ENCODE measurements around the gene ZNF79. TPM values are rescaled to one million over a fixed set of nuclear protein-coding genes. Genes with fewer than 3 reads are reported as not detected.

ZNF79 gene
- total and polyA plus RNA-seq, 2 experiments from 2014 or later: 2.2 to 6.3 TPM

DNA sequence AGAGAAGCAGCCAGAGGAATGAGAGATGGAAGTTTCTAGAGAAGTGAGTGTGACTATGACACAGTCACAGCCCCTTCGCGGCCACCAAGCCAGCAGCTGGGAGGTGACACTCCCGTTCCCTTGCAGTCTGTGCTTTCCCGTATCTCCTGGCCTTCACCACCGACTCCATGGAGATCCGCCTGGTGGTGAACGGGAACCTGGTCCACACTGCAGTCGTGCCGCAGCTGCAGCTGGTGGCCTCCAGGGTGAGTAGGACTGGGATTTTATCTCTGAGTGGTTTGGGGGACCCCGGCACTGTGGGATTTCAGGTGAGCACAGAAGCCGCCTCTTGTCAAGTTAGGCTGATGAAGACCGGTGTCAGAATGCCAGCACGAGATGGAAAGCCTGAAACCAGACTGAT, 39.3 kb upstream of the ZNF79 start:
- Histone ChIP-seq H3K27me3 (ENCODE audit: insufficient read depth) (no peaks in the 10 kb centered on the region), H3K4me1 (ENCODE audit: insufficient read depth) (no peaks in the 10 kb centered on the region; the same call in 1 of the 2 replicates), H3F3A (replicated peaks; ENCODE audit: low read depth) (0 out of 2 replicates have a peak, but pooled peaks cover 2% of the 10 kb centered on the region), H3K4me2 (no peak overlapping the region), H3K9me2 (ENCODE audit: insufficient read depth) (0 out of 2 replicates have a peak, but pooled peaks cover 4% of the 10 kb centered on the region), H3K27ac (ENCODE audit: low read depth) (no peak overlapping the region), H3K79me2 (replicated peaks; ENCODE audit: insufficient read depth) (no peaks in the 10 kb centered on the region), H4K20me1 (replicated peaks; ENCODE audit: insufficient read depth) (no peaks in the 10 kb centered on the region; the same call in 1 of the 2 replicates), H3K4me3 (no peak overlapping the region), H2AFZ (no peak overlapping the region), H3K36me3 (ENCODE audit: insufficient read depth) (no peaks in the 10 kb centered on the region)
- Mint-ChIP-seq H3K36me3 (ENCODE audit: low read depth) (no peaks in the 10 kb centered on the region), H3K9me3 (no peaks in the 10 kb centered on the region), H3K27me3 (ENCODE audit: insufficient read depth, low read depth, poor library complexity) (peaks cover 8% of the 10 kb centered on the region), H3K27ac (no peak overlapping the region), H3K4me3 (no peak overlapping the region), H3K4me1 (peaks cover 11% of the 10 kb centered on the region)
- ATAC-seq (peak; percentile 95), DNase-seq (ENCODE audit: low spot score) (peak; percentile 60)
- TF ChIP-seq EZH2phosphoT487 (IDR thresholded peaks at IDR 0.05; ENCODE audit: unreplicated experiment) (no peak), EZH2 (IDR thresholded peaks at IDR 0.05; ENCODE audit: low read depth, unreplicated experiment) (no peak), NANOG (IDR thresholded peaks at IDR 0.05; ENCODE audit: borderline replicate concordance) (no peak), JUNB (IDR thresholded peaks at IDR 0.05; ENCODE audit: unreplicated experiment) (no peak), ZNF114 (CRISPR knock-in tag; IDR thresholded peaks at IDR 0.05) (no peak), POLR2AphosphoS5 (IDR thresholded peaks at IDR 0.05; ENCODE audit: low read depth) (no peak), CREB1 (CRISPR knock-in tag; IDR thresholded peaks at IDR 0.05; ENCODE audit: low read depth) (no peak), ZNF331 (CRISPR knock-in tag; IDR thresholded peaks at IDR 0.05; ENCODE audit: low read depth) (no peak), STAT1 (IDR thresholded peaks at IDR 0.05; ENCODE audit: unreplicated experiment) (no peak)
- TF ChIP-seq, protein P1, sequence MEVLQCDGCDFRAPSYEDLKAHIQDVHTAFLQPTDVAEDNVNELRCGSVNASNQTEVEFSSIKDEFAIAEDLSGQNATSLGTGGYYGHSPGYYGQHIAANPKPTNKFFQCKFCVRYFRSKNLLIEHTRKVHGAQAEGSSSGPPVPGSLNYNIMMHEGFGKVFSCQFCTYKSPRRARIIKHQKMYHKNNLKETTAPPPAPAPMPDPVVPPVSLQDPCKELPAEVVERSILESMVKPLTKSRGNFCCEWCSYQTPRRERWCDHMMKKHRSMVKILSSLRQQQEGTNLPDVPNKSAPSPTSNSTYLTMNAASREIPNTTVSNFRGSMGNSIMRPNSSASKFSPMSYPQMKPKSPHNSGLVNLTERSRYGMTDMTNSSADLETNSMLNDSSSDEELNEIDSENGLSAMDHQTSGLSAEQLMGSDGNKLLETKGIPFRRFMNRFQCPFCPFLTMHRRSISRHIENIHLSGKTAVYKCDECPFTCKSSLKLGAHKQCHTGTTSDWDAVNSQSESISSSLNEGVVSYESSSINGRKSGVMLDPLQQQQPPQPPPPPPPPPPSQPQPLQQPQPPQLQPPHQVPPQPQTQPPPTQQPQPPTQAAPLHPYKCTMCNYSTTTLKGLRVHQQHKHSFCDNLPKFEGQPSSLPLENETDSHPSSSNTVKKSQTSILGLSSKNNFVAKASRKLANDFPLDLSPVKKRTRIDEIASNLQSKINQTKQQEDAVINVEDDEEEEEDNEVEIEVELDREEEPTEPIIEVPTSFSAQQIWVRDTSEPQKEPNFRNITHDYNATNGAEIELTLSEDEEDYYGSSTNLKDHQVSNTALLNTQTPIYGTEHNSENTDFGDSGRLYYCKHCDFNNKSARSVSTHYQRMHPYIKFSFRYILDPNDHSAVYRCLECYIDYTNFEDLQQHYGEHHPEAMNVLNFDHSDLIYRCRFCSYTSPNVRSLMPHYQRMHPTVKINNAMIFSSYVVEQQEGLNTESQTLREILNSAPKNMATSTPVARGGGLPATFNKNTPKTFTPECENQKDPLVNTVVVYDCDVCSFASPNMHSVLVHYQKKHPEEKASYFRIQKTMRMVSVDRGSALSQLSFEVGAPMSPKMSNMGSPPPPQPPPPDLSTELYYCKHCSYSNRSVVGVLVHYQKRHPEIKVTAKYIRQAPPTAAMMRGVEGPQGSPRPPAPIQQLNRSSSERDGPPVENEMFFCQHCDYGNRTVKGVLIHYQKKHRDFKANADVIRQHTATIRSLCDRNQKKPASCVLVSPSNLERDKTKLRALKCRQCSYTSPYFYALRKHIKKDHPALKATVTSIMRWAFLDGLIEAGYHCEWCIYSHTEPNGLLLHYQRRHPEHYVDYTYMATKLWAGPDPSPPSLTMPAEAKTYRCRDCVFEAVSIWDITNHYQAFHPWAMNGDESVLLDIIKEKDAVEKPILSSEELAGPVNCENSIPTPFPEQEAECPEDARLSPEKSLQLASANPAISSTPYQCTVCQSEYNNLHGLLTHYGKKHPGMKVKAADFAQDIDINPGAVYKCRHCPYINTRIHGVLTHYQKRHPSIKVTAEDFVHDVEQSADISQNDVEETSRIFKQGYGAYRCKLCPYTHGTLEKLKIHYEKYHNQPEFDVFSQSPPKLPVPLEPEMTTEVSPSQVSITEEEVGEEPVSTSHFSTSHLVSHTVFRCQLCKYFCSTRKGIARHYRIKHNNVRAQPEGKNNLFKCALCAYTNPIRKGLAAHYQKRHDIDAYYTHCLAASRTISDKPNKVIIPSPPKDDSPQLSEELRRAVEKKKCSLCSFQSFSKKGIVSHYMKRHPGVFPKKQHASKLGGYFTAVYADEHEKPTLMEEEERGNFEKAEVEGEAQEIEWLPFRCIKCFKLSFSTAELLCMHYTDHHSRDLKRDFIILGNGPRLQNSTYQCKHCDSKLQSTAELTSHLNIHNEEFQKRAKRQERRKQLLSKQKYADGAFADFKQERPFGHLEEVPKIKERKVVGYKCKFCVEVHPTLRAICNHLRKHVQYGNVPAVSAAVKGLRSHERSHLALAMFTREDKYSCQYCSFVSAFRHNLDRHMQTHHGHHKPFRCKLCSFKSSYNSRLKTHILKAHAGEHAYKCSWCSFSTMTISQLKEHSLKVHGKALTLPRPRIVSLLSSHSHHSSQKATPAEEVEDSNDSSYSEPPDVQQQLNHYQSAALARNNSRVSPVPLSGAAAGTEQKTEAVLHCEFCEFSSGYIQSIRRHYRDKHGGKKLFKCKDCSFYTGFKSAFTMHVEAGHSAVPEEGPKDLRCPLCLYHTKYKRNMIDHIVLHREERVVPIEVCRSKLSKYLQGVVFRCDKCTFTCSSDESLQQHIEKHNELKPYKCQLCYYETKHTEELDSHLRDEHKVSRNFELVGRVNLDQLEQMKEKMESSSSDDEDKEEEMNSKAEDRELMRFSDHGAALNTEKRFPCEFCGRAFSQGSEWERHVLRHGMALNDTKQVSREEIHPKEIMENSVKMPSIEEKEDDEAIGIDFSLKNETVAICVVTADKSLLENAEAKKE (CRISPR knock-in tag; IDR thresholded peaks at IDR 0.05): peak; percentile 66; the same call in 1 of the 2 replicates
- TF ChIP-seq, protein P2, sequence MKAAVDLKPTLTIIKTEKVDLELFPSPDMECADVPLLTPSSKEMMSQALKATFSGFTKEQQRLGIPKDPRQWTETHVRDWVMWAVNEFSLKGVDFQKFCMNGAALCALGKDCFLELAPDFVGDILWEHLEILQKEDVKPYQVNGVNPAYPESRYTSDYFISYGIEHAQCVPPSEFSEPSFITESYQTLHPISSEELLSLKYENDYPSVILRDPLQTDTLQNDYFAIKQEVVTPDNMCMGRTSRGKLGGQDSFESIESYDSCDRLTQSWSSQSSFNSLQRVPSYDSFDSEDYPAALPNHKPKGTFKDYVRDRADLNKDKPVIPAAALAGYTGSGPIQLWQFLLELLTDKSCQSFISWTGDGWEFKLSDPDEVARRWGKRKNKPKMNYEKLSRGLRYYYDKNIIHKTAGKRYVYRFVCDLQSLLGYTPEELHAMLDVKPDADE (IDR thresholded peaks at IDR 0.05): no peak
- TF ChIP-seq, protein P3, sequence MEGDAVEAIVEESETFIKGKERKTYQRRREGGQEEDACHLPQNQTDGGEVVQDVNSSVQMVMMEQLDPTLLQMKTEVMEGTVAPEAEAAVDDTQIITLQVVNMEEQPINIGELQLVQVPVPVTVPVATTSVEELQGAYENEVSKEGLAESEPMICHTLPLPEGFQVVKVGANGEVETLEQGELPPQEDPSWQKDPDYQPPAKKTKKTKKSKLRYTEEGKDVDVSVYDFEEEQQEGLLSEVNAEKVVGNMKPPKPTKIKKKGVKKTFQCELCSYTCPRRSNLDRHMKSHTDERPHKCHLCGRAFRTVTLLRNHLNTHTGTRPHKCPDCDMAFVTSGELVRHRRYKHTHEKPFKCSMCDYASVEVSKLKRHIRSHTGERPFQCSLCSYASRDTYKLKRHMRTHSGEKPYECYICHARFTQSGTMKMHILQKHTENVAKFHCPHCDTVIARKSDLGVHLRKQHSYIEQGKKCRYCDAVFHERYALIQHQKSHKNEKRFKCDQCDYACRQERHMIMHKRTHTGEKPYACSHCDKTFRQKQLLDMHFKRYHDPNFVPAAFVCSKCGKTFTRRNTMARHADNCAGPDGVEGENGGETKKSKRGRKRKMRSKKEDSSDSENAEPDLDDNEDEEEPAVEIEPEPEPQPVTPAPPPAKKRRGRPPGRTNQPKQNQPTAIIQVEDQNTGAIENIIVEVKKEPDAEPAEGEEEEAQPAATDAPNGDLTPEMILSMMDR (conservative IDR thresholded peaks at IDR 0.05; ENCODE audit: low read depth in 2 of 2): peak; percentile 35 to 39; a peak in 3 of 4 replicates
- TF ChIP-seq, protein P4, sequence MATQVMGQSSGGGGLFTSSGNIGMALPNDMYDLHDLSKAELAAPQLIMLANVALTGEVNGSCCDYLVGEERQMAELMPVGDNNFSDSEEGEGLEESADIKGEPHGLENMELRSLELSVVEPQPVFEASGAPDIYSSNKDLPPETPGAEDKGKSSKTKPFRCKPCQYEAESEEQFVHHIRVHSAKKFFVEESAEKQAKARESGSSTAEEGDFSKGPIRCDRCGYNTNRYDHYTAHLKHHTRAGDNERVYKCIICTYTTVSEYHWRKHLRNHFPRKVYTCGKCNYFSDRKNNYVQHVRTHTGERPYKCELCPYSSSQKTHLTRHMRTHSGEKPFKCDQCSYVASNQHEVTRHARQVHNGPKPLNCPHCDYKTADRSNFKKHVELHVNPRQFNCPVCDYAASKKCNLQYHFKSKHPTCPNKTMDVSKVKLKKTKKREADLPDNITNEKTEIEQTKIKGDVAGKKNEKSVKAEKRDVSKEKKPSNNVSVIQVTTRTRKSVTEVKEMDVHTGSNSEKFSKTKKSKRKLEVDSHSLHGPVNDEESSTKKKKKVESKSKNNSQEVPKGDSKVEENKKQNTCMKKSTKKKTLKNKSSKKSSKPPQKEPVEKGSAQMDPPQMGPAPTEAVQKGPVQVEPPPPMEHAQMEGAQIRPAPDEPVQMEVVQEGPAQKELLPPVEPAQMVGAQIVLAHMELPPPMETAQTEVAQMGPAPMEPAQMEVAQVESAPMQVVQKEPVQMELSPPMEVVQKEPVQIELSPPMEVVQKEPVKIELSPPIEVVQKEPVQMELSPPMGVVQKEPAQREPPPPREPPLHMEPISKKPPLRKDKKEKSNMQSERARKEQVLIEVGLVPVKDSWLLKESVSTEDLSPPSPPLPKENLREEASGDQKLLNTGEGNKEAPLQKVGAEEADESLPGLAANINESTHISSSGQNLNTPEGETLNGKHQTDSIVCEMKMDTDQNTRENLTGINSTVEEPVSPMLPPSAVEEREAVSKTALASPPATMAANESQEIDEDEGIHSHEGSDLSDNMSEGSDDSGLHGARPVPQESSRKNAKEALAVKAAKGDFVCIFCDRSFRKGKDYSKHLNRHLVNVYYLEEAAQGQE (IDR thresholded peaks at IDR 0.05; ENCODE audit: unreplicated experiment): no peak

Data from GM23338 (cell line).